ENCODE results near the gene PACS1. TPM values are rescaled to one million over a fixed set of nuclear protein-coding genes. Genes with fewer than 3 reads are reported as not detected.

PACS1 gene
- total RNA-seq, 1 donor from 2014 or later: 138 TPM

DNA sequence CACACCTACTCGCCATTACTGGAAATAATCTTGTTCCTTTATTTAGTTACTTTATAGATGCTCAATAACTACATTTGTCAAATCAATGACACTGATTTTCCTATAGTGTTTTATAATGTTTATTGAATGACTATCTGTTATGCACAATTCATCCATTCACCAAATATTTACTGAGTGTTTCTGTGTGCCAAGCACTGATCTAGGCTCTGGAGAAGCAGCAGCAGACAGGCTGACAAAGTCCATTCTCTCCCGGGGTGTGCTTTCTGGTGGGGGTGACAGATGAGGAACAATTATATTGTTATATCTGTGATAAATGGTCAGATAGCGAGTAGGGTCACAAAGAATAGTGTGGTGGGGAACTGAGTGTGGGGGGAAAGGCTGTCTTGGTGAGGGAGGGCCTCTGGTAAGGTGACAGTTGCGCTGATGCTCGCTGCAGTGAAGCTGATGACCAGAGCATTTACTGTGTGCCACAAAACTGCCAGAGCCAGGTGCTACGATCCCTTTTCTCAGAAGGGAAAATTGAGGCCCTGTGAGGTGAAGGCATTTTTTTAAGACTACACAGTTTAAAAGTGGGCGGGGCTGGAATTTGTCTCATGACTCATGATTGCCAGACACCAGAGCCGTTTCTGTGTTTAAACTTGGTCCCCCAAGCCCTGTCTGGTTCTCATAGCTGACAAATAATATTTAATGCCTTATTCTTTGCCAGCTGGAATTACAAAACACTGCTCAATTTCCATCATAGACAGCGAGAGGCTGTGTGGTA is 10.2 kb downstream of the PACS1 start:
- no peaks in the 10 kb centered on the region for H3K36me3 ChIP-seq
- H3K27ac ChIP-seq: peak overlapping the region; percentile 53 to 74
- no peaks in the 10 kb centered on the region for H3K9me3 ChIP-seq
- H3K4me3 ChIP-seq: no peak overlapping the region
- no peaks in the 10 kb centered on the region for H3K27me3 ChIP-seq
- peak in 1 of 2 donors; percentile 84 for DNase-seq (ENCODE audit: low spot score in 2 of 2)
- intact Hi-C loops (cut with DNase I): no loop called here
- H3K4me1 ChIP-seq: peaks cover 11 to 51% of the 10 kb centered on the region in 2 donors
- TF ChIP-seq, protein P1, sequence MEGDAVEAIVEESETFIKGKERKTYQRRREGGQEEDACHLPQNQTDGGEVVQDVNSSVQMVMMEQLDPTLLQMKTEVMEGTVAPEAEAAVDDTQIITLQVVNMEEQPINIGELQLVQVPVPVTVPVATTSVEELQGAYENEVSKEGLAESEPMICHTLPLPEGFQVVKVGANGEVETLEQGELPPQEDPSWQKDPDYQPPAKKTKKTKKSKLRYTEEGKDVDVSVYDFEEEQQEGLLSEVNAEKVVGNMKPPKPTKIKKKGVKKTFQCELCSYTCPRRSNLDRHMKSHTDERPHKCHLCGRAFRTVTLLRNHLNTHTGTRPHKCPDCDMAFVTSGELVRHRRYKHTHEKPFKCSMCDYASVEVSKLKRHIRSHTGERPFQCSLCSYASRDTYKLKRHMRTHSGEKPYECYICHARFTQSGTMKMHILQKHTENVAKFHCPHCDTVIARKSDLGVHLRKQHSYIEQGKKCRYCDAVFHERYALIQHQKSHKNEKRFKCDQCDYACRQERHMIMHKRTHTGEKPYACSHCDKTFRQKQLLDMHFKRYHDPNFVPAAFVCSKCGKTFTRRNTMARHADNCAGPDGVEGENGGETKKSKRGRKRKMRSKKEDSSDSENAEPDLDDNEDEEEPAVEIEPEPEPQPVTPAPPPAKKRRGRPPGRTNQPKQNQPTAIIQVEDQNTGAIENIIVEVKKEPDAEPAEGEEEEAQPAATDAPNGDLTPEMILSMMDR (IDR thresholded peaks at IDR 0.05): no peak

DNA sequence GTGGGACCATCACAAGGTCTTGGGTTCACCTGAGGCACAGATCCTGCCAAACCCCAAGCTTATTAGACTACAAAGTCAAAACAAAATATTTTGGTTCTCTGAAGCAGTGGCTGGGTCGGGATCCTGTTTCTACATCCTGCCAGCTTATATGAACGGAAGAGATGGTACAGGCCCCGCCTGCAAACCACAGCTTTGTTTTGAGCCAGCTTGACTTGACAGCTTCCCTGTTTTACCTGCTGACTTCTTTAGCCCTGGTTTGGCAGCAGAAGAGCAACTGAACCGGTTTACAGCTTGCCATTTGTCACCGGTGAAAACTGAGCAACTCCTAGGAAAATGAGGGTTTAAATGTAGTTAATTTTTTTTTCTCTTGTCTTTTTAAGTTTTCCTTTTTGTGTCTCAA is 11.4 kb downstream of the PACS1 start:
- Histone ChIP-seq H3K4me1 (peaks cover 11 to 47% of the 10 kb centered on the region in 2 donors), H3K27me3 (no peaks in the 10 kb centered on the region), H3K36me3 (no peaks in the 10 kb centered on the region), H3K27ac (peak overlapping the region; percentile 53 to 74), H3K4me3 (no peak overlapping the region), H3K9me3 (no peaks in the 10 kb centered on the region)
- DNase-seq (ENCODE audit: low spot score in 2 of 2): peak in 1 of 2 donors; percentile 72
- intact Hi-C loops (cut with DNase I): no loop called here
- TF ChIP-seq, protein P1 (IDR thresholded peaks at IDR 0.05): no peak

DNA sequence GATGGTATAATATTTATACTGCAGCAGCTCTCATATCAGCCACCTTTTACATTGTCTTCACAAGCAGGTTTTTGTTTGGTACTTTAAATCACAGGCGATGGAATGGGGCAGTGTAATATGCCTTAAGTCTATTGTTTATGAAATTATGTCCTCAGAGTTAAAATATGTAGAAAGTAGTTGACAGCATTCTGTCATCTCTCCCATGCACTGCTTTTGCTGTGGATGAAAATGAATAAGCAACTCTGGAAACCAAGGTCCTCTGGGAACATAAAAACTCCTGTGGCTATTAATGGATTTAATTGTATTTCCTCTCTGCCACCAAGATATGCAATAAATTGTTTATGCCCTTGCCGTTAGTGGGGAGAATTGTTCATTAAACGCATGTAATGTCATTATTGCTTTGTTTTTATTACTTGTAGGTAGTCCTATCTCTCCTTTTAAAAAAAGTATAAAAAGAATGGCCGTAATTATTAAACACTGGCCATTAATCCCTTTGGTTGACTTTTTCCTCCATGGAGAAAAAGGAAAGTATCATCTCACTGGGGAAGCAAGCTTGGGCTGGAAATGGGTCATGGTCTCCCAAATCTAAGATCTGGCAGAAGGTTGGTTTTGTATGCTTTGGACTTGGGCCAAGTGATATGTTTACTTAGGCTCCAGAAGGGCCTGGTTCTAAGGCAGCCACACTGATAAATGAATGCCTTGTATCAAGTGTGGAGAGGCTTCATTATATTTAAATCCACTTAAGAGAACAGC is 13.1 kb downstream of the PACS1 start:
- H3K4me1 ChIP-seq: peaks cover 11 to 39% of the 10 kb centered on the region in 2 donors
- H3K27ac ChIP-seq: peak overlapping the region; percentile 24 to 37
- DNase-seq (ENCODE audit: low spot score in 2 of 2): no peak
- TF ChIP-seq, protein P1 (IDR thresholded peaks at IDR 0.05): no peak
- intact Hi-C loops (cut with DNase I): no loop called here
- no peaks in the 10 kb centered on the region for H3K36me3 ChIP-seq
- H3K9me3 ChIP-seq: no peaks in the 10 kb centered on the region
- no peak overlapping the region for H3K4me3 ChIP-seq
- H3K27me3 ChIP-seq: no peaks in the 10 kb centered on the region

DNA sequence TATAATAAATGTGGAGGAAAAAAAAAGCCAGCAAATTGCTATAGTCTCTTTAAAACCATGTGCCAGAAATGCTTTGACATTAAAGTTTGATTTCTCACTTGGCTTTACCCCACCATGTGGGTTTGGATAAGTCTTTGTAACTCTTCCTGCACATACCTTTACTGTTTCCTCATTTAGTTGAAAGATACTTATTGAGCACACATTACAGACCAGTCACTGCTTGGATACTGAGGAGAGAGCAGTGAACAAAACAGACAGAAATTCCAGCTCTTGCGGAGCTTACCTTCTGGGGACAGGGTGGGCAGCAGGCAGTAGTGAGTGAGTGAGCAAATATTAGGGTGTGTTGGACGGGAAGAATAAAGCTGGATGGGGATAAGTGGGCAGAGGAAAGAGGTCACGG is 13.7 kb downstream of the PACS1 start:
- no peak overlapping the region for H3K4me3 ChIP-seq
- H3K27ac ChIP-seq: peak overlapping the region in 1 of 2 donors; percentile 37
- no peaks in the 10 kb centered on the region for H3K9me3 ChIP-seq
- H3K4me1 ChIP-seq: peaks cover 11 to 39% of the 10 kb centered on the region in 2 donors
- no peaks in the 10 kb centered on the region for H3K27me3 ChIP-seq
- no peak for DNase-seq (ENCODE audit: low spot score in 2 of 2)
- H3K36me3 ChIP-seq: no peaks in the 10 kb centered on the region
- TF ChIP-seq, protein P1 (IDR thresholded peaks at IDR 0.05): no peak
- intact Hi-C loops (cut with DNase I): no loop called here

DNA sequence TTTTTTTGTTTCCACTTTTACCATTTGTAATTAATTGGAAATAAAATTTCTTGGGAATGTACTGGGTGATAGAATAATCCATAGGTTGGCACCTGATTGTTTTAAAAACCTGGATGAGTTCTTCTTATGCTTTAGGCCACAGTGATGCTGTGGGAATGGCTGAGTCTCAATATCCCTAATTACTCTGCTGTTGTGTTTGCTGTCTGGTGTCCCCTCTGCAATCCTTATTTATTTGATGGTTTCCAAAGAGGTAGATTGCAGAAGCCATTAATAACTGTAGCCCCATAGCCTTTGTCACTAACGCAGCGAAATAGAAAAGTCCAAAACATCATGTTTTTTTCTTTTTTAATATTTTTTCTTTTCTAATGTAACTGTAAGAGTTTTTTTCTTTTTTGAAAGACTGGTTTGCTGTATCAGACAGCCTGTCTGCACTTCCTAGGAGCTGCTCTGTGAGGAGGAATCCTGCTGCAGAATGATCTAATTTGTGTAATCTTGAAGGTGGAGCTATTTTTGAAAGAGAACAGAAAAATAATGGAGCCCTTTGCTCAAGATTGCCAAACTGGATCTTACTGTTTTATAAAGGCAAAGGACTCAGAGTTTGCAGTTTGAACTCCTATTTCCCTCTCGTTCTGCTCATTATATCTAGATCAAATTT is 14.9 kb downstream of the PACS1 start:
- Histone ChIP-seq H3K27ac (no peak overlapping the region), H3K27me3 (no peaks in the 10 kb centered on the region), H3K4me1 (peaks cover 11 to 39% of the 10 kb centered on the region in 2 donors), H3K4me3 (no peak overlapping the region), H3K36me3 (no peaks in the 10 kb centered on the region), H3K9me3 (no peaks in the 10 kb centered on the region)
- no peak for DNase-seq (ENCODE audit: low spot score in 2 of 2)
- TF ChIP-seq, protein P1 (IDR thresholded peaks at IDR 0.05): no peak
- intact Hi-C loops (cut with DNase I): no loop called here
